GM18517 (cell line): ENCODE measurements around the gene PTCH2.

Experiments
- ATAC-seq: cut with Tn5 transposase; IDR thresholded peaks from one replicate; pipeline ENCODE4 v1.9.1; 2021; ENCODE audit warnings: mild to moderate bottlenecking, moderate library complexity; ENCODE audit not compliant: unreplicated experiment

PTCH2 gene, protein sequence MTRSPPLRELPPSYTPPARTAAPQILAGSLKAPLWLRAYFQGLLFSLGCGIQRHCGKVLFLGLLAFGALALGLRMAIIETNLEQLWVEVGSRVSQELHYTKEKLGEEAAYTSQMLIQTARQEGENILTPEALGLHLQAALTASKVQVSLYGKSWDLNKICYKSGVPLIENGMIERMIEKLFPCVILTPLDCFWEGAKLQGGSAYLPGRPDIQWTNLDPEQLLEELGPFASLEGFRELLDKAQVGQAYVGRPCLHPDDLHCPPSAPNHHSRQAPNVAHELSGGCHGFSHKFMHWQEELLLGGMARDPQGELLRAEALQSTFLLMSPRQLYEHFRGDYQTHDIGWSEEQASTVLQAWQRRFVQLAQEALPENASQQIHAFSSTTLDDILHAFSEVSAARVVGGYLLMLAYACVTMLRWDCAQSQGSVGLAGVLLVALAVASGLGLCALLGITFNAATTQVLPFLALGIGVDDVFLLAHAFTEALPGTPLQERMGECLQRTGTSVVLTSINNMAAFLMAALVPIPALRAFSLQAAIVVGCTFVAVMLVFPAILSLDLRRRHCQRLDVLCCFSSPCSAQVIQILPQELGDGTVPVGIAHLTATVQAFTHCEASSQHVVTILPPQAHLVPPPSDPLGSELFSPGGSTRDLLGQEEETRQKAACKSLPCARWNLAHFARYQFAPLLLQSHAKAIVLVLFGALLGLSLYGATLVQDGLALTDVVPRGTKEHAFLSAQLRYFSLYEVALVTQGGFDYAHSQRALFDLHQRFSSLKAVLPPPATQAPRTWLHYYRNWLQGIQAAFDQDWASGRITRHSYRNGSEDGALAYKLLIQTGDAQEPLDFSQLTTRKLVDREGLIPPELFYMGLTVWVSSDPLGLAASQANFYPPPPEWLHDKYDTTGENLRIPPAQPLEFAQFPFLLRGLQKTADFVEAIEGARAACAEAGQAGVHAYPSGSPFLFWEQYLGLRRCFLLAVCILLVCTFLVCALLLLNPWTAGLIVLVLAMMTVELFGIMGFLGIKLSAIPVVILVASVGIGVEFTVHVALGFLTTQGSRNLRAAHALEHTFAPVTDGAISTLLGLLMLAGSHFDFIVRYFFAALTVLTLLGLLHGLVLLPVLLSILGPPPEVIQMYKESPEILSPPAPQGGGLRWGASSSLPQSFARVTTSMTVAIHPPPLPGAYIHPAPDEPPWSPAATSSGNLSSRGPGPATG

DNA sequence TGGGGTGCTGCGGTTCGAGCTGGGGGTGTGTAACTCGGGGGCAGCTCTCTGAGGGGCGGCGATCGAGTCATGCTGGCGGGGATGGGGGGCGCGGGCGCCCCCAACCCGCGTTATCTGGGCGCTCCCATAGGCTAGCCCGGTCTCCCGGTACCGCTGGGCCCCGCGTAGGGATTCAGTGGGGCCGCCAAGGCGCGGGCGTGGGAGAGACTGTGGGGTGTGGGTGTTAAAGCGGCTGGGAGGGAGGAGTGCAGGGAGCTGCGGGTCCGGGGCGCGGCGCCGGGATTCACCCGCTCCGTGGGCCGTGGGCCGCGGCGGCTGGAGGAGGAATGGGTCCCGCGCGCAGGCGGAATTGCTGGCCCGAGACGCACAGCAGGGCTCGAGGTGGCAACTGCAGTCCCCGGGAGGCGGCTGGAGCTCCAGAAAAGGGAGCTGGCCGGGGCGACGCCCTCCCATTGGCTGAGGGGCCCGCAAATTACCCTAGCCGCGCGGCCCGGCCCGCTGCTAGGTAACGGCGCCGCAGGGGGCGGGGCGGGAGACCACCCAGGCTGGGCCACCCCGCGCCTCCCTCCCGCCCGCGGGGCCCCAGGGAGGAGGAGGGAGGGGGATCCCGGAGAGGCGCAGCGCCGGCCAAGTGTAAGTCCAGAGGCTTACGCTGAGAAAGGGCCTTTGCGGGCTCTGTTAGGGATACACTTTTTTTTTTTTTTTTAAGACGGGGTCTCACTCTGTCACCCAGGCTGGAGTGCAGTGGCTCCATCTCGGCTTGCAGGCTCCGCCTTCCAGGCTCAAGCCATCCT lies at the start of gene PTCH2:
TSS of gene PTCH2 (minus strand) at position 392 of the 794 bp plus-strand sequence. CDS start at position 71, 321 bp downstream.
- ATAC-seq: no peak

DNA sequence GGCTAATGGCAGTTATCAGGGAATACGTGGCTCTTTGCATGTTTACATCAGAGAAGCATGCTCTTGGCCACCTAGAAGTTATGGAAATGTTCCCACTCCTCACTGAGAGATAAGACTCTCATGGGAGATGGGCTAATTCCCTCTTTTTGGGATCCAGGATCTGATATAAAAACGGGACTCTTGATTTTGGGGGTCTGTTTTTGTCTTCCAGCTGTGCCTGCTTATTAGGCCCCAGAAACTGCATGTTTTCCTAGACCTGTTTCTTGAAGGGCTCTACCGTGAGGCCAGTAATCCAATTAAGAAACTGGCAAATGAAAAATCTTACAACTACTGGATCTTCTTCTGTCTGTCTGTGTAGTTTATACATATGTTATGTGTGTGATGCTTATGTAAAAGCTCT lies 47.0 kb upstream of the PTCH2 start:
- no peak for ATAC-seq

DNA sequence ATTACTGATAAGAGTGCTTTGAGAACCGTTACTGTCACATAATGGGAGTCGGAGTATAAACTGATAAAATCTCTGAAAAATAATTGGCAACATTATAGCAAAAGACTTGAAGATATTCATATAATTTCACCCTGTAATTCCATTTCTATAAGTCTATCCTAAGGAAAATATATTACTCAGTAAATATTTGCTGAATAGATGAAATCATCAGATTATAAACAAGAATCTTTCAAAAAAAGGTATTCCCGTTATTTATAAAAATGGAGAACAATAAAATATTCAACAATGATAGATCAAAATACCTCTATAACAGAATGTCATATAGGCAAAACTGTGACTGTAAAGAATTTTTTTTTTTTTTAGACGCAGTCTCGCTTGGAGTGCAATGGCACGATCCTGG lies 42.4 kb upstream of the PTCH2 start:
- ATAC-seq: no peak

DNA sequence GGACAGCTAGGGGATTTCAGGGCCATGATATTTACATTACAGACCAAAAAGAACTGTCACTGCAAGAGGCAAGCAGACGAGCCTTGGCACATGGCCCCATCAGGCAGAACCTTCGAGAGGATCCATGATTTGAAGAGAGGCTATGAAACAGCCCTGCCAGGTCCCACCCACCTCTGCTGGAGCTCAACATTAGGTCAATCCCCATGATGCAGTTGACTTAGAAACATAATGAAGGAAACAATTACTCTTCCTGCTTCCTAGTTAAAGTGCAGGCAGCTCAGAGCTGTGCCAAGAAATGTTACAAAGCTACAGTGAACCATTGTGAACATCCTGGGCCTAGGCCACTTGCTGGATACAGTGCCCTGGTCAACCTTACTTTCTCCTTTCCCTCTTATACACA lies 41.7 kb upstream of the PTCH2 start:
- no peak for ATAC-seq

DNA sequence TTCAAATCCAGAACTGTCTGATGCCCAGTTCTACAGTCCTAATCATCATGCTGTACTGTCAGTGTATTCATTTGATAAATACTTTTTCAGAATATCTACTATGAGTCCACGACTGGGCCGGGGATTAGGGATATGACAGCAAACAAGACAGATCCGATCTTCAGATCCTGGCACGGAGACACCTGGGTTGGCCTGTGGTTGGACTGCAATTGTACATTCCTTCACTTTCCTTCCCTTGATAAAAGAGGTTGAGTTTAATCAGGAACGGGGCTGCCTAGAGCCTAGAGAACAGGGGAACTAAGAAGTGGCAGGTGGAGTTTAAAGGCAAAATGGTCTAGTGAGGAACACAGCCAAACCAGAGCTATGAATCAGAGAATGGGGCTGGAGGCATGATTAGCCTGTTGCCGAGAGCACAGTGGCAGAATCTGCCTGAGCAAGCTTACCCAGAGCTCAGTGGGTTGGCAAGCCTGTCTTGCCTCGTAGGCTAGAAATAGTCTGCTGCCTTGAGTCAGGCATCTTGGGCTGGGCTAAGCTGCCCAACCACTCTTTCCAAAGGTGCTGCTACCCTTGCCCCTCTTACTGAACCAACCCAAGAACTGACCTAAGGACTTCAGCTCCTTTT lies 38.1 kb upstream of the PTCH2 start:
- ATAC-seq: no peak

DNA sequence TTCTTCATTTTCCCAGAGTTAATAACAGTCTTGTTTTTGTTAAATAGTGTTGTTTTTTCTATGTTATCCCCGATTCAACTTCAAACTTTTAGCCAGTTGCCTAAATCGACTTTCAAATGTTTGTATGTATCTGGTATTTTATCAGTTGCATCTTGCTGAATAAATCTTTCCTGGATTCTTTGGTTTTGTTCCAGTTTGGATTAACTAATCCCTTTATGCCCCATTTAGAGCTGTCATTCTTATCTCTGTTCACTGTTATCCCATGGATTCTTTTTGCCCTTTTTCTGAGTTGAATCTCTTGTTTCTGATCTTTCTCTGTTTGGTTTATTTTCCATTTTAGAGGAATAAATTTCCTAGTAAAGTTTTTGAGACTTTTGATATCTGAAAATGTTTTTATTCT lies 31.1 kb upstream of the PTCH2 start:
- no peak for ATAC-seq

DNA sequence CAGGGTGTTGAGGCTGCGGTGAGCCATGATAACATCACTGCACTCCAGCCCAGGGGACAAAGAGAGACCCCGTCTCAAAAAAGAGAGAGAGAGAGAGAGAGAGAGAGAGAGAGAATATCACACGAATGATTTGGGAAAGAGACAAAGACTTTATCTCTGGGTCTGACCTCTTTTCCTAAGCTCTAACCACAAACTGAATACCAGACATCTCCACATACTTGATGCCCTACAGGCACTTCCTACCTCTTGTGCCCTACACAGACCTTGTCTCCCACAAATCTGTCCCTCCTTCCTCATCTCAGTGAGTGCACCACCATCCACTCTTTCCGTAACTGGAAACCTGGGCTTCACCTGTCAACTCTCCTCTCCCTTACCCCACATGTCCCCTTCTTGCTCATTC lies 27.0 kb upstream of the PTCH2 start:
- ATAC-seq: no peak

DNA sequence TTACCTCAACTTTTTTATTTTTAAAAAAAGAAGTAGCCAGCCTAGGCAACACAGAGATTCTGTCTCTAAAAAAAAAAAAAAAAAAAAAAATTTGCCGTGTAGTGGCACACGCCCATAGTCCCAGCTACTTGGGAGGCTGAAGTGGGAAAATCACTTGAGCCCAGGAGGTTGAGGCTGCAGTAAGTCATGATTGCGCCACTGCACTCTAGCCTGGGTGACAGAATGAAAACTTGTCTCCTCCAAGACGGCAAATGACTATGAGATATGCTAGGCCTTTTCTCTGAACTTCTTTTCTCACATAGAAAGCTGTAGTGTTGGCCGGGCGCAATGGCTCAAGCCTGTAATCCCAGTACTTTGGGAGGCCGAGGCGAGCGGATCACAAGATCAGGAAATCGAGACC lies 24.7 kb upstream of the PTCH2 start:
- ATAC-seq: no peak

DNA sequence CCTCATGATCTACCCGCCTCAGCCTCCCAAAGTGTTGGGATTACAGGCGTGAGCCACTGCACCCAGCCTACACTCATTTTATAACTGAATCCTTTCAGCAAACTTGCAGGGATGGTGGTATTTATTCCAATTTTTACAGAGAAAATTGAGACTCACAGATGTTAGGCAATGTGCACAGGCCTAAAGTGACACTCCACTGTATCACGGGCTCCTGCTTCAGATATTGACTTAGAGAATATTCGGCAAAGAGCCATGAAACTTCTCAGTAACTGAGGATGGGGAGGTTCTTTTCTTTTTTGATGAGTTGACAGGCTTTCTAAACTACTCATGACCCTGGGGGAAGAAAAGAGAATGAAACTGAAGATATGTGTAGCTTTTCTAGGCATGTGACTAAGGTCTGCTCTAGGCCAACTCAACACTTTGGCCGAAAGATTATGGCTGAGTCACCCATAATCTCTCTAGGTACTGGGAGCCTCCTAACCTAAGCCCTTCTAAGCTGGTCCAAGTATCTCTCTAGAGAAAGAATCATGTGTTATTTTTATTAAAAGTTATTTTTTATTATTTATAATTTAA lies 19.9 kb upstream of the PTCH2 start:
- no peak for ATAC-seq

DNA sequence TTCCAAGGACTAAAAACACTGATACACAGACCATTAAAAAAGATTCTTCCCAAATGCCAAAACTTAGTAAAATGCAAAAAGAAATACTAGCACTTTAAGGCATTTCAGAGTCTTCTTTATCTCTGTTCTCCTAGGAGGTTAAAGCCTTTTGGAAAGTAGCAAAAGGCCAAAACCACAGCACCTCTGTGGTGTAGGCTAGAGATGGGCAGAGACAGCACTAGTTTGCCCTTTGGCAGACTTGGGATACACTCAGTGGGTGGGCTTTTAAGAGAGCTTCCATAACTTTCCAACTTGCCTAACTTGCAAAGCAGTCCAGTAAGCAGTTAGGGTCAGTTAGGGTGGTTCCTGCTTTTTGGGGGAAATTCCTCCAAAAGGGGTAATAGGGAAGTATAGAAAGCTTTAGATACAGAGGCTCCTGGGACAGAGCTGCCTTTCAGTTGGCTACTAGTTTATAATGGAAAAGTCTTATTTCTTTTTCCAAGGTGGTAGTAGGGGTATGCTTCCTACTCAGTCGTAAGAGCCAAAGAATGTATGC lies 17.9 kb upstream of the PTCH2 start:
- no peak for ATAC-seq

DNA sequence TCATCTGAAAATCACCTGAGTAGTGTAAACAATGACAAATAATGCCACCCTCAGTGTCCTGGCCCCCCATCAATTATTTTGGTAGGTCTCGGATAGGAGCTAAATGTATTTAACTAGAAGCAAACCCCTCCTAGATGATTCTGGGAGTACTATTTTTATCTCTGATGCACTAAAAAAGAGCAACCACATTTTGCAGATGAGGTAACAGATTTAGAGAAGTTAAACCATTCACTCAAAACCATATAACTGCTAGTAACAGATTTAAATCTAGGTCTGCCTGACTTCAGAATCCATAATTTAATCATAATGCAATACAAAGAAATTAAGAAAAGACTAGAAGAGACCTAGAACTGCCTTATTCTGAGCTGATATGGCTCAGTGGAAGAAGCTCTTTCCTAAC lies 17.3 kb upstream of the PTCH2 start:
- no peak for ATAC-seq

DNA sequence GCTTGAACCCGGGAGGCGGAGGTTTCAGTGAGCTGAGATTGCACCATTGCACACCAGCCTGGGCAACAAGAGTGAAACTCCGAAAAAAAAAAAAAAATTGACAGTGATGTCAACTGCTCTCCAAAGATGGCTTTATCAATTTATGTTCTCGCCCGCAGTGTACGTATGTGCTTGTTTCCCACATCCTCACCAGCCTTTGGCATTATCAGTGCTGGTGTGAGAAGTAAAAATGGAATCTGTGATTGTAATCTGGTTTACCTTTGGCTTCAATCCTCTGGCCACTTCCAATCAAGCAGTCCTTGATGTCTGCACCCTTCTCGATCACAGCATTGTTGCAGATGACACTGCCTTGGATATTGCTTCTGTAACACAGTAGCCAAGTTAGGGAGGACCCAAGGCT lies 14.4 kb upstream of the PTCH2 start:
- ATAC-seq: no peak

DNA sequence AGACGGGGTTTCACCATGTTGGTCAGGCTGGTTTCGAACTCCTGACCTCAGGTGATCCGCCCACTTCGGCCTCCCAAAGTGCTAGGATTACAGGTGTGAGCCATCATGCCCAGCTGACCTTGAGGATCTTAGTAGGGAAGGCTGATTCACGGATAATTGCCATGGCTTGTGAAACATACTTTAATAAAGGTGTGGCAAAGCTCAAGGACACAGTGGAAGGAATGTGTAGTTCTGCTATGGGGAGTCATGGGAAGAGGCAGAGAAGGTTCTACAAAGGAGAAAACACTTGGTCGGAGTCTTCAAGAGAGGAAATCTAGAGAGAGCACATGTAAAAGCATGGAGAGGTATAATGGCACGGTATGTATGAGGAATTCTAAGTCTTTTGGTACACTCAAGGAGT lies 12.7 kb upstream of the PTCH2 start:
- no peak for ATAC-seq

DNA sequence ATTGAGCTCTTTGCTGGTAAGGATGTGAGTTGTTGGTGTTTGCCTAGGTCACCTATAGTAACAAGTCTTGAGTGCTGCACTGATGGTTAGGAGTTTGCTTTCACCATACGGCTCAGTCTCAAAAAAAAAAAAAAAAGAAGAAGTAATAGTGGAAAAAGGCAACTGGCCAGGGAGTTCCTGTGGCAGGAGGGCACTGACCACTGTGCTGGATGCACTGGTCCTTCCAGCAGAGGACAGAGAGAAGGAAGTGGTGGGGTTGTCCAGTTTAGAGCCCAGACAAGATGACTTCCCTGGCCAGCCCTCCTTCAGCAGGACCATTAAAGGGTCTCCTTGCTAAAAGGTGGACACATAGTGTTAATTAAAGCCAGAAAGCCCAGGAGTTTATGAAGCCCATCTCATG lies 11.9 kb upstream of the PTCH2 start:
- ATAC-seq: no peak

DNA sequence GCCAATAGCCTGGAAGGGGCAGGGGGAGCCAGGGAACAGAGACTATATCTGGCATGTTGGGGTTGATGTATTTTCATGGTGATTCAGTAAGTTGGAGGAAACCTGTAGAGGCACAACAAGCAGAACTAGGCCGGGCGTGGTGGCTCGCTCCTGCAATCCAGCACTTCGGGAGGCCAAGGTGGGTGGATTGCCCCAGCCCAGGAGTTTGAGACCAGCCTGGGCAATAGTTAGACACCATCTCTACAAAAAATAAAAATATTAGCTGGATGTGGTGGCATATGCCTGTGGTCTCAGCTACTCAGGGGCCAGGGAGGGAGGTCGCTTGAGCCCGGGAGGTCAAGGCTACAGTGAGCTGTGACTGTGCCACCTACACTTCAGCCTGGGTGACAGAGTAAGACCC lies 10.1 kb upstream of the PTCH2 start:
- ATAC-seq: no peak

DNA sequence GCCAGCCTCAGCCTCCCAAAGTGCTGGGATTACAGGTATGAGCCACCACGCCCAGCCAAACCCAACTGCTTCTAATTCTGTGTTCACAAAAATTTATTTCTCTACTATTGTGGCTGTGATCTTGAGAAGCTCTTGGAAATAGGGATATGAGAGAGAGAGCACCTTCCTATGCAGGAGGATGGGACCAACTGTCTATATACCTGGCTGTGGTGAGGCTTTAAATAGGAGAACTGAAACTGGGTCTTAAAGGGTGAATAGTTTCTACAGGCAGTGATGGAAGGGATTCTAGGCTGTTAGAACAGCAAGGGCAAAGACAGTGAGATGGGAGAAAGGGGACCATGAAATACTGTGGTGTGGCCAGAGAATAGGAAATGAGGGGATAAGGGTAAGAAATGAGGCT lies 8.3 kb upstream of the PTCH2 start:
- ATAC-seq: no peak

DNA sequence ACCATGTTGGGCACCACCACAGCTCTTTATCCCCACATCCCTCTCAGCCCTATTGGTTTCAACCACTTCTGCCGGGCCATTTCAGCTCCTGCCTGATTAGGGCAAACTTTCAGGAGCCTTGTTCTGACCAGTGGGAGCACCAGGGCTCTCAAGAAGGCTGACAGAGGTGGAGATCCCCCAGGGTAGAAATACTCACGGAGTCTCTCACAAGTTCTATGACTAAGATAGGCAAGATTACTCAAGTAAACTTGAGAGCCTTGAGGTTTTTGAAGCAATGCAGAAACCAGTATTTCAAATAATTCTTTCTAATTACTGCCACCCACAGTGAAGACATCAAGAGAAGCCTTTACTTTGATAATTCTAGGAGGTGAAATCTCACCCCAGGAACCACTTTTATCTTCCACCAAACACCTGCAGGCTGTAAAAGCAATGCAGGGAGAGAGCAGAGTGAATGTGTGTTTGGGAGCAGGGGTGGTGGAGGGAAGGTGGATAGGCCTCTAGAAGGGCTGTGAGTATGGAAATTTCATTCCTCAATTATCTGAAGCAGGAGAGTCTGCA lies 6.6 kb upstream of the PTCH2 start:
- ATAC-seq: no peak

DNA sequence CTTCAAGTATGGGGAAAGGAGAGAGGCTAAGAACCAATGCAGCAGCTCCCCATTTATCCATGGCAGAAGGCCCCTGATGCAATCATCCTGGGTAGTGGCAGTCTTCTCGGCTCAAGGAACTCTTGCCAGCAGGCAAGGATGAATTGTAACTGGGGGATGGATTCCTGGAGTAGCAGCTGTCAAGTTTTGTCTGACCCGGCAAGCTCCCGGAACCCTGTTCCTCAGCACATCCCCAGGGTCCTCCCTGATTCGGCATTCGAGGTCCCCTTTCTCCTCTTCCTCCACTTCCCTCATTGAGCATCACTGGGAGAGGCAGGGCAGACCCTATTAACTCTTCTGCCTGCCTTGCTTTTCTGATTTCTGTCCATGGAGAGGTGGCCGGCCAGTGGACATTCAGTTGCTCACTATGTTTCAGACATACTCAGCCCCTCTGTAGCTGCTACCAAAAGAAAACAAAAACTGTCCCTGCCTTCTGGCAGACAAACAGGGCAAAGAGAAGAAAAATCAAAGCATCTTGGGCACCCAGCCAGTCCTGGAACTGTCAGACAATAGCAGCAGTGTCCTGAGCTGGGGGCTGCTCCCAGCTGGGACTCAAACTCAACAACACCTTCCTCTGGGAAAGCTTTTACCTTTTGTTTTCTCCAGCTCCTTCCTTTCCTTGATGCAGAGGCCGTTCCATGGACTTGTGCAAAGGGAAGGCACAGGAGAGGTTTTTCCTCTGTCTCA lies 5.6 kb upstream of the PTCH2 start:
- no peak for ATAC-seq

DNA sequence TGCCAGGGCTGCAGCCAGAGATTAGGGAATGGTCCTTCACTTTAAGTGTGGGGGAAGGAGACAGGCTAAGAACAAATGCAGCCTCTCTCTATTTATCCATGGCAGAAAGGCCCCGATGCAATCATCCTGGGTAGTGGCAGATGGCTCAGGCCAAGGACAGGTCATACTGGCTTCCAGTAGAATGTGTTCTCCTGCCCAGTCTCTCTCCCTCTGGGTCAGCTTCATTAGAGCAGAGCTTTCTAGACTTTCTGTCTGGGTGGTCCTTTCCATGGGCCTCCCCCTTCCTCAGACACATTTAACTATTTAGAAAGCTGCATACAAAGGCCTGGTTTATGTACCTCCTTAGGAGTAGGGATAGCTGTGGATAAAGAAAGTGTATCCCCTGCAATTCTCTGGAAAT lies 4.8 kb upstream of the PTCH2 start:
- no peak for ATAC-seq
